COLO668 (cell line): ENCODE data around the gene SEC16A.
A peak's percentile ranks its signal among the peaks of the same experiment; 100 is the strongest.
"Not testable (repeated sequence)": the region's sequence is repeated elsewhere in the genome, so short reads cannot be mapped to it uniquely, and the experiment has no call there.

Experiments
- DNase-seq: peaks from one replicate; lab custom pipeline; 2025; ENCODE audit not compliant: unreplicated experiment; lab: John Stamatoyannopoulos, UW

Gene SEC16A

GRCh38 chr9:136424750-136425362 lies 58.0 kb downstream of the SEC16A start:
- no peak for DNase-seq

- no peak for DNase-seq
Measured at GRCh38 chr9:136423432-136424146, 59.3 kb downstream of the SEC16A start.

GRCh38 chr9:136422876-136423275 lies 60.0 kb downstream of the SEC16A start:
- no peak for DNase-seq

GRCh38 chr9:136421791-136422190 lies 61.0 kb downstream of the SEC16A start:
- no peak for DNase-seq

GRCh38 chr9:136419092-136419420 lies 63.8 kb downstream of the SEC16A start:
- DNase-seq = no peak

GRCh38 chr9:136418182-136419091 lies 64.4 kb downstream of the SEC16A start:
- no peak for DNase-seq

GRCh38 chr9:136416914-136417313 lies 65.9 kb downstream of the SEC16A start:
- no peak for DNase-seq

- DNase-seq = no peak
Measured at GRCh38 chr9:136416427-136416826, 66.4 kb downstream of the SEC16A start.

- no peak for DNase-seq
Measured at GRCh38 chr9:136412962-136413361, 69.9 kb downstream of the SEC16A start.

GRCh38 chr9:136411378-136411777 lies 71.5 kb downstream of the SEC16A start:
- no peak for DNase-seq

GRCh38 chr9:136410500-136411287 lies 72.1 kb downstream of the SEC16A start, which contains the start of the genes ENTR1 and PMPCA:
ENTR1 (minus strand) TSS chr9:136410614; CDS start chr9:136410397, 217 bp downstream.
PMPCA (plus strand) TSS chr9:136410658; CDS start chr9:136410669, 11 bp downstream.
- peak; percentile 92 for DNase-seq

GRCh38 chr9:136409557-136410455 lies 73.0 kb downstream of the SEC16A start:
- DNase-seq = peak; percentile 53

GRCh38 chr9:136407911-136408310 lies 74.9 kb downstream of the SEC16A start:
- no peak for DNase-seq

GRCh38 chr9:136407061-136407460 lies 75.8 kb downstream of the SEC16A start:
- DNase-seq = not testable (repeated sequence)

GRCh38 chr9:136405904-136406303 lies 76.9 kb downstream of the SEC16A start:
- not testable (repeated sequence) for DNase-seq

- DNase-seq = no peak
Measured at GRCh38 chr9:136405481-136405880, 77.4 kb downstream of the SEC16A start.

GRCh38 chr9:136404801-136405136 lies 78.1 kb downstream of the SEC16A start:
- DNase-seq = no peak

- DNase-seq = no peak
Measured at GRCh38 chr9:136403915-136404800, 78.7 kb downstream of the SEC16A start.

GRCh38 chr9:136403538-136403914 lies 79.3 kb downstream of the SEC16A start:
- no peak for DNase-seq
